Thoracic aorta (tissue), 2 donors: ENCODE results near the gene PRDM15. TPM values are rescaled to one million over a fixed set of nuclear protein-coding genes. Genes with fewer than 3 reads are reported as not detected.
"Not testable (repeated sequence)": the region's sequence is repeated elsewhere in the genome, so short reads cannot be mapped to it uniquely, and the experiment has no call there.

ENCODE experiments used
- ATAC-seq: fragments of 150-250 bp; one replicate; pipeline ENCODE4 v1.8.0; 2017; ENCODE audit warnings: low read depth; ENCODE audit not compliant: insufficient number of reproducible peaks, low FRiP score
- DNase-seq: peaks from one replicate; pipeline ENCODE4 v3.0.0-alpha.2; 2020; ENCODE audit warnings: low spot score
- H3K27ac ChIP-seq, 2 donors: fragments of 200-600 bp; sonication (generic); 1 replicate in 1 of 2; 2 replicates in 1 of 2; pipeline ENCODE4 v1.5.1; 2016; ENCODE audit warnings: mild to moderate bottlenecking in 2 of 2, moderate library complexity in 2 of 2
- H3K27me3 ChIP-seq: fragments of 200-600 bp; sonication (generic); replicated peaks from 2 replicates; pipeline ENCODE4 v1.6.0; 2016; ENCODE audit warnings: mild to moderate bottlenecking; ENCODE audit not compliant: insufficient read depth
- H3K36me3 ChIP-seq: fragments of 200-600 bp; sonication (generic); one replicate; pipeline ENCODE4 v1.5.1; 2016
- H3K4me1 ChIP-seq, 2 donors: fragments of 200-600 bp; sonication (generic); 1 replicate in 1 of 2; 2 replicates in 1 of 2; pipeline versions ENCODE4 v1.5.1 to v1.6.0; 2016; ENCODE audit warnings: low read depth in 2 of 2, mild to moderate bottlenecking in 1 of 2; ENCODE audit not compliant: control insufficient read depth in 1 of 2
- H3K4me3 ChIP-seq: fragments of 200-600 bp; sonication (generic); 2 replicates; pipeline ENCODE4 v1.5.1; 2016; ENCODE audit warnings: mild to moderate bottlenecking
- H3K9me3 ChIP-seq: fragments of 200-600 bp; sonication (generic); 2 replicates; pipeline ENCODE4 v1.5.1; 2016
- total RNA-seq, 2 donors: library from RNA; depleted of rRNA; stranded (reverse); fragments of >200 nt; gene quantifications; one replicate each; pipeline versions ENCODE4 v1.1.0 to v1.2.3, GENCODE V29; 2016
- TF ChIP-seq, protein P1 (sequence below): fragments of 200-600 bp; sonication (generic); IDR thresholded peaks from one replicate; pipeline ENCODE4 v1.5.1; 2019; ENCODE audit warnings: antibody characterized with exemption

PRDM15 gene
- total RNA-seq, 2 donors from 2014 or later = 9.0 to 14.9 TPM

DNA sequence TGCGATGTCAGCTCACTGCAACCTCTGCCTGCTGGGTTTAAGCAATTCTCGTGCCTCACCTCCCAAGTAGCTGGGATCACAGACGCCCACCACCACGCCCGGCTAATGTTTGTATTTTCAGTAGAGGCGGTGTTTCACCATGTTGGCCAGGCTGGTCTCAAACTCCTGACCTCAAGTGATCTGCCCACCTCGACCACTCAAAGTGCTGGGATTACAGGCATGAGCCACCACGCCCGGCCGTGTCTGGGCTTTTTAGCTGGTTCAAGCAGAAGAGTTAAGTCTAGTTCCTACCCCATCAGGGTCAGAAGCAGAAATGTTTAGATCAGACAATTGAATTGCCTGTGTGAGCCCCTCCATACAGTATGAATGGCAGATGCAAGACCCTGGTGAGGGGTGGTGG is 84.5 kb downstream of the PRDM15 start:
- no peak overlapping the region for H3K4me3 ChIP-seq

DNA sequence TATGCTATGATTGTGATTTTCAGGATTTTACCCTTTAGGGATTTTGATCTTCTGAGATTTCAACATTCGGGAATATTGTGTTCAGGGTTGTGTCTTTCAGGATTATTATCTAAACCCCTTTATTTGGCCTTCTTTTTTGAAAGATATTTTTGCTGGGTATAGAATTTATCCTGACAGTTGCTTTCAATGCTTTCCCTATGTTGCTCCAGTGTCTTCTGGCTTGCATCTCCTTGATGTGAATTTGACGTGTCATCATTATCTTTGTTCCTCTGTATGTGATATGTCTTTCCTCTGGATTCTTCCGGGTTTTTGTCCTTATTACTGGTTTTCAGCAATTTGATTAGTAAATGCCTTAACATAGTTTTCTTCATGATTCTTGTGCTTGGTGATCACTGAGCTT is 86.4 kb downstream of the PRDM15 start:
- H3K4me1 ChIP-seq = no peaks in the 10 kb centered on the region
- no peak for DNase-seq
- ATAC-seq = no peak
- H3K27me3 ChIP-seq = no peaks in the 10 kb centered on the region
- H3K9me3 ChIP-seq = peaks cover 8% of the 10 kb centered on the region
- no peak overlapping the region for H3K4me3 ChIP-seq
- H3K36me3 ChIP-seq = no peaks in the 10 kb centered on the region
- no peak overlapping the region for H3K27ac ChIP-seq
- TF ChIP-seq, protein P1, sequence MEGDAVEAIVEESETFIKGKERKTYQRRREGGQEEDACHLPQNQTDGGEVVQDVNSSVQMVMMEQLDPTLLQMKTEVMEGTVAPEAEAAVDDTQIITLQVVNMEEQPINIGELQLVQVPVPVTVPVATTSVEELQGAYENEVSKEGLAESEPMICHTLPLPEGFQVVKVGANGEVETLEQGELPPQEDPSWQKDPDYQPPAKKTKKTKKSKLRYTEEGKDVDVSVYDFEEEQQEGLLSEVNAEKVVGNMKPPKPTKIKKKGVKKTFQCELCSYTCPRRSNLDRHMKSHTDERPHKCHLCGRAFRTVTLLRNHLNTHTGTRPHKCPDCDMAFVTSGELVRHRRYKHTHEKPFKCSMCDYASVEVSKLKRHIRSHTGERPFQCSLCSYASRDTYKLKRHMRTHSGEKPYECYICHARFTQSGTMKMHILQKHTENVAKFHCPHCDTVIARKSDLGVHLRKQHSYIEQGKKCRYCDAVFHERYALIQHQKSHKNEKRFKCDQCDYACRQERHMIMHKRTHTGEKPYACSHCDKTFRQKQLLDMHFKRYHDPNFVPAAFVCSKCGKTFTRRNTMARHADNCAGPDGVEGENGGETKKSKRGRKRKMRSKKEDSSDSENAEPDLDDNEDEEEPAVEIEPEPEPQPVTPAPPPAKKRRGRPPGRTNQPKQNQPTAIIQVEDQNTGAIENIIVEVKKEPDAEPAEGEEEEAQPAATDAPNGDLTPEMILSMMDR = no peak

More for the DNA sequence above, 84.5 kb downstream of the PRDM15 start:
- H3K4me1 ChIP-seq = no peaks in the 10 kb centered on the region
- no peaks in the 10 kb centered on the region for H3K27me3 ChIP-seq
- H3K27ac ChIP-seq = no peak overlapping the region
- H3K36me3 ChIP-seq = peaks cover 2% of the 10 kb centered on the region
- TF ChIP-seq, protein P1 = no peak
- ATAC-seq (no peak), DNase-seq (no peak)
- H3K9me3 ChIP-seq = peaks cover 8% of the 10 kb centered on the region

DNA sequence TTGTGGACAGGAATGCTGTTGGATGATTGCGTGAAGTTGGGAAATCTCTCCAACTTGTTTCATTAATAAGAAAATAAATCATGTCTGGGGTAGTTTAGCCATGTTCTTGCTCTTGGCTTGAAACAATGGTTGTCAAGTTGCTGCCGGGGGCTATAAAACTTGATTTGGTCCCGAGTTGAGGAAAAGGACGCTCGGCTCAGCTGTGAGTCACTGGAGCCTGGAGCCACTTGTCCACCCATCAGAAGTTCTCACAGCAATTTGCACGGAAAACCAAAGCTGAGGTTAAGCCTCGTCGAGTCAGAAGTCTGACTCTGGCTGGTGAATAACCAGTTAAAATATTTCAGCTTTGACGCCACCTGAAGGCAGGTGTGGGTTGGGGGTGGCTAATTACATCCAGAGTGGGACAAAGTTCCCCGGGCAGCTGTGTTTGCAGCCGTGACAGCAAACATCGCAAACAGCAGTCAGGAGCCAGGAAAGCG is 92.6 kb downstream of the PRDM15 start:
- Histone ChIP-seq H3K27me3 (no peaks in the 10 kb centered on the region), H3K4me1 (no peaks in the 10 kb centered on the region), H3K36me3 (no peaks in the 10 kb centered on the region), H3K4me3 (no peak overlapping the region), H3K9me3 (no peaks in the 10 kb centered on the region), H3K27ac (no peak overlapping the region)
- ATAC-seq (no peak), DNase-seq (no peak)
- TF ChIP-seq, protein P1 = no peak

DNA sequence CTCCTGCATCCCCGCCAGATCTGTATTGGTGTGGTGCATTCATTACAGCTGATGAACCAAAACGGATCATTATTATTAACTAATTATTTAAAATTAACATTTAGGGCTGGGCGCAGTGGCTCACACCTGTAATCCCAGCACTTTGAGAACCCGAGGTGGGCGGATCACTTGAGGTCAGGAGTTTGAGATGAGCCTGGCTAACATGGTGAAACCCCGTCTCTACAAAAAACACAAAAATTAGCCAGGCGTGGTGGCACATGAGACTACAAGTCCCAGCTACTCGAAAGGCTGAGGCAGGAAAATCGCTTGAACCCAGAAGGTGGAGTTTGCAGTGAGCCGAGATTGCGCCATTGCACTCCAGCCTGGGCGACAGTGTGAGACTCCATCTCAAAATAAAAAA is 93.9 kb downstream of the PRDM15 start:
- not testable (repeated sequence) for H3K27me3 ChIP-seq, DNase-seq, ATAC-seq, H3K4me1 ChIP-seq, H3K9me3 ChIP-seq, H3K36me3 ChIP-seq, H3K27ac ChIP-seq, H3K4me3 ChIP-seq

DNA sequence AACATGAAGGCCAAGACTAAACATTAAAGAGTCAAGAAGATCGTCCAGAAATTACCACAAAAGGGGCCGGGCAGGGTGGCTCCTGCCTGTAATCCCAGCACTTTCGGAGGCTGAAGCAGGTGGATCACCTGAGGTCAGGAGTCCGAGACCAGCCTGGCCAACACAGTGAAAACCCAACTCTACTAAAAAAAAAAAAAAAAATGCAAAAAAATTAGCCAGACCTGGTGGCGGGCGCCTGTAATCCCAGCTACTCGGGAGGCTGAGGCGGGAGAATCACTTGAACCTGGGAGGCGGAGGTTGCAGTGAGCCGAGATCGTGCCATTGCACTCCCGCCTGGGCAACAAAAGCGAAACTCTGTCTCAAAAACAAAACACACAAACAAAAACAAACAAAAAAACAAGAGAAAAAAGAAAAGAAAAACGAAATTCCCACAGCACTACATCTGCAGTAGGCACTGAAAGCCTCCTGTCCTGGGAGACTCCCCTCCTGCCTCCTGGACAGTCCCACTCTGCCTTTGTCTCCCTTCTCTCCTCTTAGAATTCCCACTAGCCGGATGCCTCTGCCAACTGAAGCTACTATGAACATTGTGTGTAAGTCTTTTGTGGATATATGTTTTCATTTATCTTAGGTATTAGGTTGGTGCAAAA is 94.6 kb downstream of the PRDM15 start:
- ATAC-seq = no peak

More for the DNA sequence above, 94.6 kb downstream of the PRDM15 start:
- TF ChIP-seq, protein P1 = no peak
- Histone ChIP-seq H3K4me3 (no peak overlapping the region), H3K27me3 (no peaks in the 10 kb centered on the region), H3K27ac (no peak overlapping the region), H3K36me3 (no peaks in the 10 kb centered on the region), H3K4me1 (no peaks in the 10 kb centered on the region), H3K9me3 (no peaks in the 10 kb centered on the region)
- DNase-seq = no peak
